Measurements from ENCODE around the gene ADARB1. TPM values are rescaled to one million over a fixed set of nuclear protein-coding genes. Genes with fewer than 3 reads are reported as not detected.

ADARB1 gene
- total and polyA plus RNA-seq, 9 of the 15 experiments (the other 6 are each of a cell fraction or from before 2014, with no cell fraction given) = 6.7 to 16.0 (median 8.3) TPM

GRCh38 chr21:45253633-45254459 lies 179.5 kb downstream of the ADARB1 start (continued):
- TF ChIP-seq ZNF174 (CRISPR knock-in tag; IDR thresholded peaks at IDR 0.05) = no peak
- no peak for TF ChIP-seq ZNF134 (CRISPR knock-in tag; conservative IDR thresholded peaks at IDR 0.05)
- no peak for TF ChIP-seq ZNF79 (CRISPR knock-in tag; IDR thresholded peaks at IDR 0.05; ENCODE audit: low read depth)
- TF ChIP-seq MTA2 (IDR thresholded peaks at IDR 0.05; ENCODE audit: low read depth) = no peak

GRCh38 chr21:45254460-45254930 lies 180.1 kb downstream of the ADARB1 start:
- POLR2A ChIA-PET = interaction anchor here (0.9 kb wide), 1 partner anchor 72 kb away, joined by 3 read pairs; no protein-coding TSS in a partner anchor
- ATAC-seq = no peak

More at GRCh38 chr21:45254460-45254930, 180.1 kb downstream of the ADARB1 start:
- 0 out of 2 replicates have a peak, but pooled peaks cover 2% of the 10 kb centered on the region for H3K9me3 ChIP-seq (replicated peaks; ENCODE audit: control insufficient read depth, insufficient read depth, low read depth, low read length)
- in situ Hi-C loops (cut with MboI) = no loop called here
- TF ChIP-seq NCOA4 (IDR thresholded peaks at IDR 0.05; ENCODE audit: partially characterized antibody) (peak; percentile 20), SRF (CRISPR knock-in tag; IDR thresholded peaks at IDR 0.05) (no peak), HBP1 (CRISPR knock-in tag; IDR thresholded peaks at IDR 0.05) (0 out of 2 replicates have a peak, but pooled peaks have one; percentile 15)
- no peaks in the 10 kb centered on the region for H3K79me2 ChIP-seq (ENCODE audit: control insufficient read depth, insufficient read depth, low read length)
- no peak overlapping the region for H3K4me2 ChIP-seq (ENCODE audit: insufficient read depth, low read length)
- no peak overlapping the region for H3K4me3 ChIP-seq
- H4K20me1 ChIP-seq (replicated peaks; ENCODE audit: control insufficient read depth, insufficient read depth, low read length) = peaks cover 24% of the 10 kb centered on the region; the same call in 1 of the 2 replicates
- H2AFZ ChIP-seq (ENCODE audit: low read depth, low read length) = no peak overlapping the region
- peaks cover 29 to 68% of the 10 kb centered on the region in 2 experiments; a peak in 4 of 5 replicates for H3K27me3 ChIP-seq (ENCODE audit: control insufficient read depth in 2 of 2, insufficient read depth in 2 of 2, low read length in 2 of 2)
- no peak overlapping the region for H3K9ac ChIP-seq (ENCODE audit: insufficient read depth in 1 of 2, low read depth in 2 of 2, low read length in 2 of 2)
- no peak for DNase-seq (ENCODE audit: extremely low read depth in 1 of 4, low spot score in 3 of 4)
- WGBS (ENCODE audit: insufficient coverage, low coverage, missing lambda C conversion rate) = 31% methylated on average over 17 of the region's 17 CpGs
- no peak for FAIRE-seq
- intact Hi-C loops (cut with micrococcal nuclease) = no loop called here
- no peak overlapping the region for H3K27ac ChIP-seq (ENCODE audit: extremely low read depth, low read depth, low read length)
- H3K36me3 ChIP-seq (ENCODE audit: control insufficient read depth, insufficient read depth, low read length) = no peaks in the 10 kb centered on the region
- H3K4me1 ChIP-seq (replicated peaks in 1 of 2; ENCODE audit: control insufficient read depth in 2 of 2, insufficient read depth in 2 of 2, low read length in 2 of 2) = peaks cover 23 to 48% of the 10 kb centered on the region in 2 experiments
- CTCF ChIA-PET (ENCODE audit: low intra/inter-chr PET ratio) = no interaction called here
- no peaks in the 10 kb centered on the region for H3K9me1 ChIP-seq (ENCODE audit: control insufficient read depth, insufficient read depth, low read length)
- BruUV-seq (replicated peaks) = no TSS peak

Measured in K562 (cell line).